MM.1S (cell line): ENCODE measurements around the gene EFCAB7.

Source experiments
- CTCF ChIP-seq: fragments of 300-600 bp; sonication (generic); IDR thresholded peaks from 2 replicates; pipeline ENCODE4 v1.5.1; 2016; ENCODE audit warnings: antibody characterized with exemption, low read length, mixed read lengths
- EZH2 ChIP-seq: fragments of 300-600 bp; sonication (generic); optimal IDR thresholded peaks from 2 replicates; pipeline ENCODE3; 2017; ENCODE audit warnings: low read depth, mild to moderate bottlenecking, antibody characterized with exemption, low read length, mixed read lengths
- EZH2phosphoT487 ChIP-seq: fragments of 300-600 bp; sonication (generic); IDR thresholded peaks from 2 replicates; pipeline ENCODE4 v1.6.1; 2018; ENCODE audit warnings: antibody characterized with exemption, low read length

GRCh38 chr1:63516629-63517028 lies 6.7 kb upstream of the EFCAB7 start:
- TF ChIP-seq CTCF (no peak), EZH2 (no peak), EZH2phosphoT487 (no peak)
